Measurements from ENCODE around the gene COL23A1.

DNA sequence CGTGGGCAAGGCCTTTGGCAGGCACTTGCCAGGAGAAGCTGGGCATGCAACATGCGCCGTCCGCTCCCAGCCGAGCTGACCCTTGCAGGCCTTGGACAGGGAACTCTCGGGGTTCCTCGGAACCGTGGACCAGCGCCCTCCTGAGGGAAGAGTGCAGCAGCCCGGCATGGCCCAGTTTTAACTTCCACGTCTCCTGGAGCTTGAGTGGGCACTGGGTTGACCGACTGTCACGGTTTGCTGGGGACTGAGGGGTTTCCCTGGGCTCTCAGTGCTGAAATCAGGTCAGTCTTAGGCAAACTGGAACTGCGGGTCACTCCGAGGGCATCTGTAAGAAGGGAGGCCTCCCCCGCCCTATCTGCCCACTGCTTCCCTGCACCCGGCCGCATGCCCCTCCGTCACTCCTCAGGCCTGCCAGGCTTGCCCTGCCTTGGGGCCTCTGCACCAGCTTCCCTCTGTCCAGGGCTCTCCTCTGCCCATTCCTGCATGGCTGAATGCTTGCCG lies 270.6 kb downstream of the COL23A1 start:
- TF ChIP-seq POLR2AphosphoS5 (IDR thresholded peaks at IDR 0.05; ENCODE audit: low read depth, low read length) (no peak), POLR2A (IDR thresholded peaks at IDR 0.05; ENCODE audit: low read depth, low read length) (no peak), TAF1 (IDR thresholded peaks at IDR 0.05; ENCODE audit: low read depth, low read length) (no peak)
